ENCODE results near the gene MAP3K2.

Gene MAP3K2

DNA sequence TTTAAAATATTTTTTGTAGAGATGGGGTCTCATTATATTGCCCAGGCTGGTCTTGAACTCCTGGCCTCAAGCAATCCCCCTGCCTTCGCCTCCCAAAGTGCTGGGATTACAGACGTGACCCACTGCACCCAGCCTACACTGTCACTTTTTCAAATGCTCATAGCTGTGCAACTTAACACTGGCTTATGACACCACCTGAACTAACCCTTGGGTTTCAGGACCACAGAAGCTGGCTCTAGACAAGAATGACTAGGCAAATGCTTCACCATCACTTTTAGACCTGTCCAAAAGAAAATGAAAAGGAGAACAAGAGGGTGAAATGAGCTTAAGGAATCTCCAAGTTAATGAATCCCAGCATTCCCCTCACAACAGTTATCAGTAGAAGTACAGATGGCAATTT, 107.1 kb downstream of the MAP3K2 start:
- no peak for FAIRE-seq

GRCh38 chr2:127279781-127280180, 108.0 kb downstream of the MAP3K2 start:
- FAIRE-seq, result no peak

DNA sequence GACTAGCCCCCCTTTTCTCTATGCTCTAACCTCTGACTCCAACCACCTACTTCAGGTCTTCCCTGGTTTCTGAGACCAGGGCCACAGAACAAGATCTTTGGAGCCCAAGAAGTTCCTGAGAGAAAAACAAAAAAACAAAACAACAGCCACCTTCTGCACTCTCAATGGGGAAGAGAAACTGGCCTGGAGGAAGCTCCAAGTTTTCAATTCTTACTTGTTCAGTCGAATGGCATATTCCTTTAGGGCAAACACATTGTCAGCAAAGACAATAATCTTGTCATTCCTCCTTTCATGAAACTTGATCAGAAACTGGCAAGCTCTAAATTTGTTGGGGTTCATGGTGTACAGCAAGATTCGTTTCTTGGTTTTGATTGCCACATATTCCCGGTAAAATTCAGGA, 108.8 kb downstream of the MAP3K2 start:
- FAIRE-seq, result no peak

DNA sequence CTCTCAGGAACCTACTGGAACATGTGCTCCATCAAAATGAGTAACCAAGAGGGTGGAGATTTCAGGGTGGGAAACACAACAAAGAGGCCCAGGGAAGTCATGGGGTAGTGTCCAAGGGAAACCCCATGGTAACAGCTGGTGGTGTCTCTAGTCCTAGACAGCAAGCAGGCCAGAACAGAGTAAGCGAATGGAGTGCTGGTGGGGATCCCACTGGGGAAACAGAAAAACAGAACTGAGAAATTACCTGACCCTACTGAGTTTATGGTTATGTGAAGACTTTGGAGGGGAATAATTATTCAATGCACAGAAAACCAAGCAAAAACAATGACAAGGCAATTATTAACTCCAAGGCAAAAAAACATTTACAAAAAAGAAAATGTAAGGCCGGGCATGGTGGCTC, 110.7 kb downstream of the MAP3K2 start:
- FAIRE-seq, result no peak

- FAIRE-seq, result no peak
Observed at GRCh38 chr2:127275789-127276188, 112.0 kb downstream of the MAP3K2 start.

DNA sequence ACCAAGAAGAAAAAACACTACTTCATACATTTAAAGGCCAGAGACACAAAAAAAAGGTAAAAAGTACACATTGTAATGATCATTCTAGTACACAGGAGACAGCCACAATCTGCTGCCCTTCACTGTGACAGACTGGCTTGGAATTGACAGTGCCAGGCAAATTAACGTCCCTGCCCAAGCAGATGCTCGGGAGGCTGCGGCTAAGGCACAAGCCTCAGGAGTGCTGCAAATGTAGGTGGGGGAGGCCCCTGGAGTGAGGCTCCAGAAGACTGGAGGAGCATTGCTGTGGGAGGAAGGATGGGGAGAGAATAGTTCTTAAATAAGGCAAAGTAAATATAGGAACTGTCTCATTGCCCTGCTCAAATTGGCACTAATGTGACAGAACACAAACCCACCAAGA, 112.4 kb downstream of the MAP3K2 start:
- FAIRE-seq, result no peak

GRCh38 chr2:127270663-127271062, 117.1 kb downstream of the MAP3K2 start:
- no peak for FAIRE-seq

DNA sequence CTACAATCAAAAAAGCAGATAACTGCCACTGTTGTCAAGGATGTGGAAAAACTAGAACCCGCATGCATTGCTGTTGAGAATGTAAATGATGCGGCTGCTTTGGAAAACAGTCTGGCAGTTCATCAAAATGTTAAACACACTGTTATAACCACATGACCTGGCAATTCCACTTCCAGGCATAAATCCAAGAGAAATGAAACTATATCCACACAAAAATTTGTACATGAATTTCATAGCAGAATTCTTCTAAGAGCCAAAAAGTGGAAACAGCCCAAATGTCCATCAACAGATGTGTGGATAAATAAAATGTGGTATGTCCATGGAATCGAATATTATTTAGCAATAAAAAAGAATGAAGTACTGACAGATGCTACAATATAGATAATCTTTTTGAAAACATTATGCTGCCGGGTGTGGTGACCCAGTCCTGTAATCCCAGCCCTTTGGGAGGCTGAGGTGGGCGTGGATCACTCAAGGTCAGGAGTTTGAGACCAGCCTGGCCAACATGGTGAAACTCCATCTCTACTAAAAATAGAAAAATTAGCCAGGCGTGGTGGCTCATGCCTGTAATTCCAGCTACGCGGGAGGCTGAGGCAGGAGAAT, 125.9 kb downstream of the MAP3K2 start:
- no peak for FAIRE-seq

DNA sequence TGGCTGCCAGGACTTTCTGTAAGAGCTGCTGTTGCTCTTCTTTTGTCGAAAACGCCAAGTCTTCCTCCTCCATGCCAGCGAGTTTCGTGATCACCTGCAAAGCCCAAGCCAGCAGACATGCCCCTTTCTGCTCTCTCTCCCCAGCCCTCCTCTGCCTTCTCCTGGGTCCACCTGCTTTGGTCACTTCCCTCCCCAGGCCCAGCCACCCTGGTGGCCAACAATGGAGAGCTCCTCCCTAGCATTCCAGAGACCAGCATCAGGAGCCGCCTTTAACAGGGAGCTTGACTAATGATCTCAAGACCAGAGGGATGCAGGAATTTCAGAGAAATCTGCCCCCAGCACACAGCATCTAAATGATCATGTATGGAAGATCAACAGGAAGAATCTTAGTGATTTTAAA, 128.4 kb downstream of the MAP3K2 start:
- no peak for FAIRE-seq

GRCh38 chr2:127256866-127257265, 130.9 kb downstream of the MAP3K2 start:
- no peak for FAIRE-seq

DNA sequence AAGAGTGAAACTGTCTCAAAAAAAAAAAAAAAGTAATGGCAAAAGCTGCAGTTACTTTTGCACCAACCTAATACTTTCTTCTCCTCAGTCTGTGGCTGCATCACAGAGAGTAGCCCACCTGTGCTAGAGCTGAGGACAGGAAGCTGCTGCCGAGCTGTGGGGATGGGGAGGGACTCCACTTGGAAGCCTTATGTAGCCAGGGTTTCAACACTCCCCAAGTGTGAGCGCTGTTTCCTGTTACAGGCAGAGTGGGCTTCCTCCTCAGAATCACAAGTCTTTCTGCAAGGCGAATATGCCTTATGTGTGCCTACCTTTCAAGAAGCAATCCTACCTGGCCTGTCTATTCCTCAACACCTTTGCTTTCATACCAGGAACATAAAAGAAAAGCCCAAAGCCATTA, 131.4 kb downstream of the MAP3K2 start:
- no peak for FAIRE-seq

GRCh38 chr2:127255721-127256120, 132.1 kb downstream of the MAP3K2 start:
- no peak for FAIRE-seq

DNA sequence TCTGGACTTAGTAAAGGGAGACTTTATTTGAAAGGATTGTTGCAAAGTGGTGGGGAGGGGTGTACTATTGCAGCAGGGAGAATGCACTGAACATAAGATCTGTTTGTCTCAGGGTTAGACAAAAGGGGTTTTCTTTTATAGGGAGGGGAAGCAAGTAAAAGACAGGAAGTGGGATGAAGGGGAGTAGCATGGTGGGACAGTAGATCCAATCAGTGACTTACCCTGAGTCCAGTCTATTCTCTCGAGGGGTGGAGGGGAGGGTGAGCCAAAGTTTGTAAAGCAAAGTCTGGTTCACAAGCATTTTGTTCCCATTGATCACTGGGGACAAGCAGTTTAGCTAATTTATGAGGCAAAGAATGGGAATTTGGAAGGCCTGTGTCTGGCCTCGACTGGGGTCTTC, 132.6 kb downstream of the MAP3K2 start:
- FAIRE-seq, result no peak

- FAIRE-seq, result no peak
Observed at GRCh38 chr2:127254386-127254981, 133.3 kb downstream of the MAP3K2 start.
